Fibroblast of pulmonary artery (primary cell): ENCODE data around the gene KIAA0753.

Experiments
- DNase-seq: peaks from one replicate; pipeline ENCODE4 v3.0.0-alpha.2; 2010; ENCODE audit warnings: low read depth
- H3K4me3 ChIP-seq: replicated peaks from 2 replicates; pipeline ENCODE4 v1.5.1; 2011; ENCODE audit warnings: low read depth, mild to moderate bottlenecking, control low read depth, low read length, moderate library complexity
- TF ChIP-seq, protein P1 (sequence below): IDR thresholded peaks from 2 replicates; pipeline ENCODE4 v1.5.1; 2011; ENCODE audit warnings: mild to moderate bottlenecking, control low read depth, low read length, inconsistent platforms; ENCODE audit errors: missing control alignments

KIAA0753 gene

DNA sequence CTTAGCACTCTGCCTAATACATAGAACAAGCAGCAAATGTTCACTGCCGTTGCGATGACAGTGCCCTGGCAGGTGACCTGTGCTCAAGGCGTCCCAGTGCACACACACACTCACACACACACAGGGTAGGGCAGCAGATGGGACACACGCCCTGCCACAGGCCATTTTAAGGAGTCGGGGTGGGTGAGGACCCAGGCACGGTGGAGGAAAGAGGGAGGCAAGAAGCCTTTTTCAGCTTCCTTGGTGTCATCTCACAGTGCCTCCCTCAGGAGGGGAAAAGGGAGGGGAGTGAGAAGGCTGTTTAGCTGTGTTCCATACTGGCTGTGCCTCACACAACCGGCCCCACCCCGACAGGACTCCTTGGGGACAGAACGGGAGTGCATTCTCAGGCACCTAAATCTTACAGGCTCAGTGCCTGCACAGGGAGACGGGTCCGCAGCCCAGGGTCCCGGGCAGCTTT is 85.6 kb downstream of the KIAA0753 start:
- no peak for DNase-seq
- TF ChIP-seq, protein P1, sequence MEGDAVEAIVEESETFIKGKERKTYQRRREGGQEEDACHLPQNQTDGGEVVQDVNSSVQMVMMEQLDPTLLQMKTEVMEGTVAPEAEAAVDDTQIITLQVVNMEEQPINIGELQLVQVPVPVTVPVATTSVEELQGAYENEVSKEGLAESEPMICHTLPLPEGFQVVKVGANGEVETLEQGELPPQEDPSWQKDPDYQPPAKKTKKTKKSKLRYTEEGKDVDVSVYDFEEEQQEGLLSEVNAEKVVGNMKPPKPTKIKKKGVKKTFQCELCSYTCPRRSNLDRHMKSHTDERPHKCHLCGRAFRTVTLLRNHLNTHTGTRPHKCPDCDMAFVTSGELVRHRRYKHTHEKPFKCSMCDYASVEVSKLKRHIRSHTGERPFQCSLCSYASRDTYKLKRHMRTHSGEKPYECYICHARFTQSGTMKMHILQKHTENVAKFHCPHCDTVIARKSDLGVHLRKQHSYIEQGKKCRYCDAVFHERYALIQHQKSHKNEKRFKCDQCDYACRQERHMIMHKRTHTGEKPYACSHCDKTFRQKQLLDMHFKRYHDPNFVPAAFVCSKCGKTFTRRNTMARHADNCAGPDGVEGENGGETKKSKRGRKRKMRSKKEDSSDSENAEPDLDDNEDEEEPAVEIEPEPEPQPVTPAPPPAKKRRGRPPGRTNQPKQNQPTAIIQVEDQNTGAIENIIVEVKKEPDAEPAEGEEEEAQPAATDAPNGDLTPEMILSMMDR = no peak
- no peak overlapping the region for H3K4me3 ChIP-seq

DNA sequence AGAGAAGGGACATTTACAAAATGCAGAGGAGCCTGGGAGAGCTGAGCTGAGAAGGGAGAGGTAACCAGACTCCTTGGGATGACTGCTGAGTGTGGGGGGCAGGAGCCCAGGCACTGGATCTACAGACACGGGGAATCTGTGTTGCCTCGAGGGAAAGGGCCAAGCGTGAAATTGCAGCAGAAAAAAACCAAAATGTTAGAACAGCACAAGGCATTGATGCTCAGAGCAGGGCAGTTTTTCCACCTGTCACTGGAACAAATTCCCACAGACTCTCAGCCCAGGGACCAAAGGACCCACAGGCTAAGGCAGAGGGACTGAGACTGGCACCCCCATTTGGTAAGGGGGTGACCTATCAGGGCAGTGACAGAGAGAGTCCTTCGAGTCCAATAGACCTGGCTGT is 86.2 kb downstream of the KIAA0753 start:
- H3K4me3 ChIP-seq = no peak overlapping the region
- TF ChIP-seq, protein P1 = no peak
- no peak for DNase-seq

DNA sequence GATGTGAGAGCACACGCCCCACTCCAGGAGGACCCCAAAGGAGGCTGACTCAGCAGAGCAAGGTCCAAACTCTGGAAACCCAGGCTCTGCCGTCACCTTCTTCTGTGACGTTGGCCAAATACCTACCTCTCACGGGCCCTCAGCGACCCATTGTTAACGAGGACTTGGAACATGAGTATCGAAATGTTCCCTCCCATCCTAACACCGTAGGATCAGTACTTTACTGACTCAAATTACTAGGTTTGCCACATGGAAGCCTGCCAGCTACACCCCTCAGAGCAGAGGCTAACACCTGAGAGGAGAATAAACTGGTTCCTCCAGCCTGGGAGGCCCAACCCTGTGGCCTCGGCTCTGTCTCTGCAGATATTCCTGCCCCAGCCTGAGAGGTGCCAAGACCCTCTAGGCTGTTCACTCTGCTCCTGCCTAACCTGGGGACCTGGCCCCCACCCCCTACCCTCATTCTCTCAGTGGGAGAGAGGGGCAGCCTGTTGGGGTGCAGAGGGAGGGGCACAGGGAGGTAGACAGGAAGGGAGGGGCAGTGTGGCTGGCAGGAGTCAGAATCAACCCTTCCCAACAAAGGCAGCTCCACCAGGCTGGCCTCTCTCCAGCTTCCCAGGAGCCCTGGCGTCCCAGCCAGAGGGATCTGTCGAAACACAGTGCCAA is 88.5 kb downstream of the KIAA0753 start:
- H3K4me3 ChIP-seq = no peak overlapping the region
- TF ChIP-seq, protein P1 = no peak
- no peak for DNase-seq

DNA sequence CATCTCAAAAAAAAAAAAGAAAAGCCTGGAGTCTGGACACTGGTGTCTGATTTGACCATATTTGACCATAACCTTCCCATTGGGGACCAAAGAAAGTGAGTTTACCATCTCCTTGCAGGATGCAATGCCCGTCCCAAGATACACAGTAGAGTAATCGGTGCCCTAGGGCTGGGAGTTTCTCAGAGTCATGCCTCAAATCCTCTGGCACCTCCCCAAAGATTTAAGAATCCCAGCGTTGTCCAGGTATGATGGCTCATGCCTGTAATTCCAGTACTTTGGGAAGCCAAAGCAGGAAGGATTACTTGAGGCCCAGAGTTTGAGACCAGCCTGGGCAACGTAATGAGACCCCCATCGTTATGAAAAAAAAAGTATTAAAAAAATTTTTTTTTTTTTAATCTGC is 89.2 kb downstream of the KIAA0753 start:
- TF ChIP-seq, protein P1 = no peak
- H3K4me3 ChIP-seq = no peak overlapping the region
- no peak for DNase-seq

DNA sequence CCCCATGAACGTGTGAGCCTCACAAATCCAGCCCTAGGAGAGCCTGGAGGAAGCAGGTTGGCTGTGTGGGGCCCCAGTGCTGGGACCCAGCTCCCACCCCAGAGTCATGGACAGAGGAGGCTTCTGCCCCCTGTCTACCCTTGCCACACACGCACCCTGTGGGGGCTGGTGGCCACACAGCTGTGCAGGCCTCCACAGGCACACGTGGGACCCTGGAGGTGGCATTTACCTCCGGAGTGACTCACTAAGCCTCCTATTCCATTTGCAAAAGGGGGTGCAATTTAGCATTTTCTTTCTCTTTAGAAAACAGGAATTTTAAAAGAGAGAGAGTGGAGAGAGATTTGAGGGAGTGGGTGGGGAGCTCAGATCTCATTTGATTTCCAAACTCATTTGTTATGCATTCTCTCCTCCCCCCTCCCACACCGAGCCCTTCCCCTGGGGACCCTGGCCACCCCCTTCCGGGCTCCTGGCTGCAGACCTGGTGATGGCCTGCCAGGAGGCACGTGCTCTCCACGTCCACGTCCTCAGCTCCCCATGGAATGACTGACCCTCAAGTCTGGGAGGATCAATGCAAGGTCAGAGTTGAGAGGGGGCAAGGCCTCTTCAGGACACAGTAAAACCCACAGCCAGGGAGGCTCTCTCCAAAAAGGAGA is 91.0 kb downstream of the KIAA0753 start:
- no peak overlapping the region for H3K4me3 ChIP-seq
- TF ChIP-seq, protein P1 = no peak
- DNase-seq = no peak

DNA sequence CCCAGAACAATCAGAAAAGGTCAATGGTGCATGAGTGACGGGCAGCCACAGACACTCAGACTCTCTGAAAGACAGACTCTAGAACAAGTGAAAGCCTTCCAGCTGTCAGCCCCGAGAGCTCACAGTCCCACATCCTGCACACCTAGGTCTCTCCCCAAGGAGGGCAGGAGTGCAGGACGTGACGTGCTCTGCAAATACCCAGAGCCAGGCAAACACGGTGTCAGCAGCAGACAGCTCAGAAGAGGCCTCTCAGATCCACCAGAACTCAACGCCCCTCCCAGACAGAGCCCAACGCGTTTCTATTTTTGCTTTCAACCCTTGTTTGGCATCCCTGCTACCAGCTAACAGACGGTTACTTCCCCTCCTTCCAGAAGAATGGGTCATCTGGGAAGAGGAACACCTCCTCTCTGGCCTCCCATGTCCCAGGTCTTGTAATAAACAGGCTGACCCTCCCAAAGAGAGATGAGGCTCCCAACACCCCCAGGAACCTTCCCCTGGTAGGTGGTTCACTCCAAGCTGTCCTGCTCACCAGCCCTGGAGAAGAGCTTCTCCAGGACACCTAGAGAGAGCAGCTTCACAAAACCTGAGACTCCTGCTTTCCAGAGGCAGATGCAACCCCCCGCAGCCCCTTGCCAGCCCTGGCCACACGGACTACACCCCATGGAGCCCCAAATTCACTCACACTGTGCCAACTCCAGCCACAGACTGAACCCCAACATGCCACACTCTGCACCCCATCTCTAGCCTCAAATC is 91.8 kb downstream of the KIAA0753 start:
- TF ChIP-seq, protein P1 = no peak
- no peak overlapping the region for H3K4me3 ChIP-seq
- DNase-seq = no peak
